Fibroblast of lung (primary cell): Measurements from ENCODE around the gene PUDP.

Experiments
- EZH2 ChIP-seq: IDR thresholded peaks from 2 replicates; pipeline ENCODE4 v1.5.1; 2012; ENCODE audit warnings: low read length, control low read depth, mild to moderate bottlenecking; ENCODE audit errors: missing control alignments
- TF ChIP-seq, protein P1 (sequence below), 2 donors: IDR thresholded peaks in 1 of 2; conservative IDR thresholded peaks in 1 of 2; 1 replicate in 1 of 2; 2 replicates in 1 of 2; pipeline ENCODE4 v1.5.1; 2011 to 2012; ENCODE audit warnings: low read length in 2 of 2, control low read depth in 1 of 2, inconsistent platforms in 1 of 2, low read depth in 1 of 2, mild to moderate bottlenecking in 1 of 2

DNA sequence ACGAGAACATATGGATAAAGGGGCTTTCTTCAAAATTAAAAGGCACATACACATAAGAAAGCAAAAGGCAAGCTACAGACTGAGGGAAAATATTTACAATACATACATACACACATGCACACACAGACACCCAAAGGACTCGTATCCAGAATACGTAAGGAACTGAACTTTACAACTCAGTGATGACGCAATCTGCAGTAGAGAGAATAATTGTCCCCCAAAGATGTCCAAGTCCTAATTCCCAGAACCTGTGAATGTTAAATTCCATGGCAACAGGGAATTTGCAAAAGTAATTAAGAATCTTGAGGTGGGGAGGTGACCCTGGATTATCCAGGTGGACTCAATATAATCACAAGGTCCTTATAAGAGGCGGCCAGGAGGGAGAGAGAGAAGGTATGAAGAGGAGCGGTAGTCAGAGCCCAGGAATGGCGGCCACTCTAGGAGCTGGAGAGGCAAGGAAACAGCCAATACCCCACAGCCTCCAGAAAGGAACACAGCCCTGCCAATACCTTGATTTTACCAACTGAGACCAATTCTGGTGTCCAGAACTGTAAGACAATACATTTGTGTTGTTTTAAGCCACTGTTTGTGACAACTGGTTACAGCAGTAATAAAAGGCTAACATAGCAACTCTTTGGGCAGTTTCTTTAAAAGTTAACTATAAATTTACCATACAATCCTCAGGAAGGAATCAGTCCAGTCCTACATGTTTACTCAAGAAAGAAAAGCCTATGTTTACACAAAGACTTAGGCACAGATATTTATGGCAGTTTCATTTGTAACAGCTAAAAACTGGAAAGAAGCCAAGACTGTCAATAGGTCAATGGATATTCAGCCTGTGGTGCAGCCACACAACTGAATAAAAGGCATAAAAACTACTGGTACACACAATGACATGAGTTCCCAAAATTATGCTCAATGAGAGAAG lies 27.7 kb downstream of the PUDP start:
- TF ChIP-seq, protein P1, sequence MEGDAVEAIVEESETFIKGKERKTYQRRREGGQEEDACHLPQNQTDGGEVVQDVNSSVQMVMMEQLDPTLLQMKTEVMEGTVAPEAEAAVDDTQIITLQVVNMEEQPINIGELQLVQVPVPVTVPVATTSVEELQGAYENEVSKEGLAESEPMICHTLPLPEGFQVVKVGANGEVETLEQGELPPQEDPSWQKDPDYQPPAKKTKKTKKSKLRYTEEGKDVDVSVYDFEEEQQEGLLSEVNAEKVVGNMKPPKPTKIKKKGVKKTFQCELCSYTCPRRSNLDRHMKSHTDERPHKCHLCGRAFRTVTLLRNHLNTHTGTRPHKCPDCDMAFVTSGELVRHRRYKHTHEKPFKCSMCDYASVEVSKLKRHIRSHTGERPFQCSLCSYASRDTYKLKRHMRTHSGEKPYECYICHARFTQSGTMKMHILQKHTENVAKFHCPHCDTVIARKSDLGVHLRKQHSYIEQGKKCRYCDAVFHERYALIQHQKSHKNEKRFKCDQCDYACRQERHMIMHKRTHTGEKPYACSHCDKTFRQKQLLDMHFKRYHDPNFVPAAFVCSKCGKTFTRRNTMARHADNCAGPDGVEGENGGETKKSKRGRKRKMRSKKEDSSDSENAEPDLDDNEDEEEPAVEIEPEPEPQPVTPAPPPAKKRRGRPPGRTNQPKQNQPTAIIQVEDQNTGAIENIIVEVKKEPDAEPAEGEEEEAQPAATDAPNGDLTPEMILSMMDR (conservative IDR thresholded peaks at IDR 0.05 in 1 of 2, IDR thresholded peaks at IDR 0.05 in 1 of 2; ENCODE audit: low read depth in 1 of 2, low read length in 2 of 2) = no peak
- no peak for TF ChIP-seq EZH2
